SK-N-SH treated with all-trans-retinoic acid at 6 μM for 48 hours (cell line): ENCODE results near the gene IMP4.

ENCODE experiments used
- ATAC-seq: fragments of 200-7000 bp; cut with Tn5 transposase; 3 replicates; pipeline ENCODE4 v1.9.1; 2020; ENCODE audit warnings: mild to moderate bottlenecking, moderate library complexity
- ARNTL ChIP-seq: fragments of 450-650 bp; formaldehyde crosslinking; IDR thresholded peaks from 2 replicates; pipeline ENCODE4 v1.5.0; 2020; ENCODE audit warnings: low read depth, mild to moderate bottlenecking, moderate library complexity, borderline replicate concordance
- BACH2 ChIP-seq: fragments of 250-450 bp; sonication (Bioruptor Pico); IDR thresholded peaks from 2 replicates; pipeline ENCODE4 v1.9.0; 2021; ENCODE audit warnings: mild to moderate bottlenecking, borderline replicate concordance
- CSDC2 ChIP-seq: fragments of 250-450 bp; sonication (Bioruptor Pico); IDR thresholded peaks from 2 replicates; pipeline ENCODE4 v1.5.0; 2020; ENCODE audit warnings: mild to moderate bottlenecking, moderate library complexity
- ESRRG ChIP-seq: fragments of 250-450 bp; sonication (Bioruptor Pico); IDR thresholded peaks from 2 replicates; pipeline ENCODE4 v1.6.1; 2021; ENCODE audit warnings: mild to moderate bottlenecking
- GLIS3 ChIP-seq: fragments of 250-450 bp; sonication (Bioruptor Pico); IDR thresholded peaks from 2 replicates; pipeline ENCODE4 v1.5.0; 2020; ENCODE audit warnings: mild to moderate bottlenecking, moderate library complexity
- ISL1 ChIP-seq: fragments of 250-450 bp; sonication (Bioruptor Pico); IDR thresholded peaks from 2 replicates; pipeline ENCODE4 v2.1.2; 2022; ENCODE audit warnings: mild to moderate bottlenecking, moderate library complexity
- PATZ1 ChIP-seq: fragments of 250-450 bp; sonication (Bioruptor Pico); IDR thresholded peaks from 2 replicates; pipeline ENCODE4 v1.8.0; 2020; ENCODE audit warnings: mild to moderate bottlenecking, moderate library complexity, borderline replicate concordance
- POU6F1 ChIP-seq: fragments of 250-450 bp; sonication (Bioruptor Pico); IDR thresholded peaks from 2 replicates; pipeline ENCODE4 v1.8.0; 2021; ENCODE audit warnings: low read depth, mild to moderate bottlenecking, moderate library complexity, borderline replicate concordance
- PPARA ChIP-seq: fragments of 250-450 bp; sonication (Bioruptor Pico); IDR thresholded peaks from 2 replicates; pipeline ENCODE4 v1.5.0; 2020; ENCODE audit warnings: mild to moderate bottlenecking, borderline replicate concordance
- SNAI2 ChIP-seq: fragments of 250-450 bp; sonication (Bioruptor Pico); IDR thresholded peaks from 2 replicates; pipeline ENCODE4 v1.5.0; 2020; ENCODE audit warnings: mild to moderate bottlenecking, moderate library complexity
- TCF4 ChIP-seq: fragments of 250-450 bp; sonication (Bioruptor Pico); IDR thresholded peaks from 2 replicates; pipeline ENCODE4 v1.8.0; 2021; ENCODE audit warnings: mild to moderate bottlenecking, moderate library complexity, borderline replicate concordance
- TOX ChIP-seq: fragments of 250-450 bp; sonication (Bioruptor Pico); IDR thresholded peaks from 2 replicates; pipeline ENCODE4 v1.8.0; 2021; ENCODE audit warnings: mild to moderate bottlenecking, moderate library complexity, borderline replicate concordance
- ZFP3 ChIP-seq: fragments of 250-450 bp; sonication (Bioruptor Pico); IDR thresholded peaks from 2 replicates; pipeline ENCODE4 v1.5.0; 2020; ENCODE audit warnings: mild to moderate bottlenecking, moderate library complexity
- ZFP30 ChIP-seq: fragments of 450-650 bp; formaldehyde crosslinking; IDR thresholded peaks from 2 replicates; pipeline ENCODE4 v1.5.0; 2022; ENCODE audit warnings: mild to moderate bottlenecking, moderate library complexity
- ZNF70 ChIP-seq: fragments of 450-650 bp; formaldehyde crosslinking; IDR thresholded peaks from 2 replicates; pipeline ENCODE4 v1.5.0; 2020; ENCODE audit warnings: mild to moderate bottlenecking, moderate library complexity
- ZNF8 ChIP-seq: fragments of 450-650 bp; formaldehyde crosslinking; IDR thresholded peaks from 2 replicates; pipeline ENCODE4 v1.5.0; 2020; ENCODE audit warnings: mild to moderate bottlenecking, moderate library complexity
- TF ChIP-seq, protein P1 (sequence below): fragments of 250-450 bp; sonication (Bioruptor Pico); IDR thresholded peaks from 2 replicates; pipeline ENCODE4 v1.5.0; 2020; ENCODE audit warnings: mild to moderate bottlenecking, moderate library complexity
- TF ChIP-seq, protein P2 (sequence below): fragments of 250-450 bp; sonication (Bioruptor Pico); IDR thresholded peaks from 2 replicates; pipeline ENCODE4 v1.5.1; 2021; ENCODE audit warnings: mild to moderate bottlenecking, moderate library complexity

The IMP4 gene

GRCh38 chr2:130374587-130375290 is 32.0 kb downstream of the IMP4 start:
- TF ChIP-seq GLIS3 (CRISPR knock-in tag) (no peak), PATZ1 (no peak), ARNTL (CRISPR knock-in tag) (no peak), SNAI2 (CRISPR knock-in tag) (no peak), ZNF8 (no peak), ESRRG (no peak), TCF4 (CRISPR knock-in tag) (no peak), ZFP30 (CRISPR knock-in tag) (no peak), CSDC2 (CRISPR knock-in tag) (no peak), ISL1 (CRISPR knock-in tag) (no peak), TOX (CRISPR knock-in tag) (no peak), ZNF70 (no peak), ZFP3 (CRISPR knock-in tag) (no peak)
- TF ChIP-seq, protein P1, sequence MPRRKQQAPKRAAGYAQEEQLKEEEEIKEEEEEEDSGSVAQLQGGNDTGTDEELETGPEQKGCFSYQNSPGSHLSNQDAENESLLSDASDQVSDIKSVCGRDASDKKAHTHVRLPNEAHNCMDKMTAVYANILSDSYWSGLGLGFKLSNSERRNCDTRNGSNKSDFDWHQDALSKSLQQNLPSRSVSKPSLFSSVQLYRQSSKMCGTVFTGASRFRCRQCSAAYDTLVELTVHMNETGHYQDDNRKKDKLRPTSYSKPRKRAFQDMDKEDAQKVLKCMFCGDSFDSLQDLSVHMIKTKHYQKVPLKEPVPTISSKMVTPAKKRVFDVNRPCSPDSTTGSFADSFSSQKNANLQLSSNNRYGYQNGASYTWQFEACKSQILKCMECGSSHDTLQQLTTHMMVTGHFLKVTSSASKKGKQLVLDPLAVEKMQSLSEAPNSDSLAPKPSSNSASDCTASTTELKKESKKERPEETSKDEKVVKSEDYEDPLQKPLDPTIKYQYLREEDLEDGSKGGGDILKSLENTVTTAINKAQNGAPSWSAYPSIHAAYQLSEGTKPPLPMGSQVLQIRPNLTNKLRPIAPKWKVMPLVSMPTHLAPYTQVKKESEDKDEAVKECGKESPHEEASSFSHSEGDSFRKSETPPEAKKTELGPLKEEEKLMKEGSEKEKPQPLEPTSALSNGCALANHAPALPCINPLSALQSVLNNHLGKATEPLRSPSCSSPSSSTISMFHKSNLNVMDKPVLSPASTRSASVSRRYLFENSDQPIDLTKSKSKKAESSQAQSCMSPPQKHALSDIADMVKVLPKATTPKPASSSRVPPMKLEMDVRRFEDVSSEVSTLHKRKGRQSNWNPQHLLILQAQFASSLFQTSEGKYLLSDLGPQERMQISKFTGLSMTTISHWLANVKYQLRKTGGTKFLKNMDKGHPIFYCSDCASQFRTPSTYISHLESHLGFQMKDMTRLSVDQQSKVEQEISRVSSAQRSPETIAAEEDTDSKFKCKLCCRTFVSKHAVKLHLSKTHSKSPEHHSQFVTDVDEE (CRISPR knock-in tag): no peak
- ATAC-seq: no peak

DNA sequence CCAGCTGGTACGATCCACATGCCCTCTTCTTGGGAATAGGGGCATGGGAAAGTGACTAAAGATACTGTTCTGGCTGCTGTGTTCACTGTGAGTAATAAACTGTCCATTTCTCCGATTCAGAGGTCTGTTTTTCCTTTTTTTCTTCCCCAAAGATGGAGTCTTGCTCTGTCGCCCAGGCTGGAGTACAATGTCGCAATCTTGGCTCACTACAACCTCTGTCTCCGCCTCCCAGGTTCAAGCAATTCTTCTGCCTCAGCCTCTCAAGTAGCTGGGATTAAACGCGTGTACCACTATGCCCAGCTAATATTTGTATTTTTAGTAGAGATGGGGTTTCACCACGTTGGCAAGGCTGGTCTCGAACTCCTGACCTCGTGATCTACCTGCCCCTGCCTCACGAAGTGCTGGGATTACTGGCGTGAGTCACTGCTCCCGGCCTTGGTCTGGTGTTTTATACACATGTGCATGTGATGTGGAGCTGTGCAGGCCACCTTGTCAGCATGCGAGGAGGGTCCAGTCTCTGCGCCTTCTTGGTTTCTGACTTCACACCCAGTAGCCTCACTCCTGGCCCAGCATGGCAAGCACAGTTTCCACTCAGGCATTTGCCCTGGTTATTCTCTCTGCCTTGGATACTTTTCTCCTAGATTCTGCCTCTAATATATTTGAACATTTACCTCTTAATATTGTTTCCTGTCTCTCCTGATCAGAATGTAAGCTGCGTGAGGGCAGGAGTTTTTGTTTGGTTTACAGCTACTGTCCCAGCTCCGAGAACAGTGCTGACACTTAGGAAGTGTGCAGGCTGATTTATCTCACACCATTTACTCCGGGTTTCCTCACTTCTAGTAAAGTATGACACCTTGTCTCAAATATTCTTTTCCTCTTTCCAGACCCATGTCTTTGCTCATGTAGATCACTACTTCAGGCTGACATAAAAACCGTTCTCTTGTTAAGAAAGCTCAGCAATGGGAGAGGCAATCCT is 32.9 kb downstream of the IMP4 start:
- ATAC-seq: no peak
- TF ChIP-seq PATZ1 (no peak), ZNF70 (no peak), TOX (CRISPR knock-in tag) (no peak), SNAI2 (CRISPR knock-in tag) (no peak), POU6F1 (CRISPR knock-in tag) (no peak), CSDC2 (CRISPR knock-in tag) (no peak), ZNF8 (no peak), ISL1 (CRISPR knock-in tag) (no peak), ARNTL (CRISPR knock-in tag) (no peak), BACH2 (no peak), PPARA (CRISPR knock-in tag) (no peak), ZFP30 (CRISPR knock-in tag) (no peak)
- TF ChIP-seq, protein P2, sequence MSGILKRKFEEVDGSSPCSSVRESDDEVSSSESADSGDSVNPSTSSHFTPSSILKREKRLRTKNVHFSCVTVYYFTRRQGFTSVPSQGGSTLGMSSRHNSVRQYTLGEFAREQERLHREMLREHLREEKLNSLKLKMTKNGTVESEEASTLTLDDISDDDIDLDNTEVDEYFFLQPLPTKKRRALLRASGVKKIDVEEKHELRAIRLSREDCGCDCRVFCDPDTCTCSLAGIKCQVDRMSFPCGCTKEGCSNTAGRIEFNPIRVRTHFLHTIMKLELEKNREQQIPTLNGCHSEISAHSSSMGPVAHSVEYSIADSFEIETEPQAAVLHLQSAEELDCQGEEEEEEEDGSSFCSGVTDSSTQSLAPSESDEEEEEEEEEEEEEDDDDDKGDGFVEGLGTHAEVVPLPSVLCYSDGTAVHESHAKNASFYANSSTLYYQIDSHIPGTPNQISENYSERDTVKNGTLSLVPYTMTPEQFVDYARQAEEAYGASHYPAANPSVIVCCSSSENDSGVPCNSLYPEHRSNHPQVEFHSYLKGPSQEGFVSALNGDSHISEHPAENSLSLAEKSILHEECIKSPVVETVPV (CRISPR knock-in tag): no peak
